Heart right ventricle (tissue), 16 donors: ENCODE measurements around the gene THSD7B. TPM values are rescaled to one million over a fixed set of nuclear protein-coding genes. Genes with fewer than 3 reads are reported as not detected.

Experiments
- ATAC-seq, 8 donors: fragments of 200-7000 bp; cut with Tn5 transposase; one replicate each; pipeline ENCODE4 v1.9.1; 2020; ENCODE audit warnings: mild to moderate bottlenecking in 8 of 8, moderate library complexity in 8 of 8, moderate number of reproducible peaks in 1 of 8
- DNase-seq, 2 donors: peaks; one replicate each; pipeline ENCODE4 v3.0.0-alpha.2; 2020
- H3K27ac ChIP-seq, 10 donors: fragments of 200-600 bp; sonication (generic) in 2 of 10; one replicate each; pipeline versions ENCODE4 v1.5.0 to v1.8.0; 2020 to 2022; ENCODE audit warnings: mild to moderate bottlenecking in 3 of 10
- H3K27me3 ChIP-seq, 7 donors: fragments of 200-600 bp; one replicate each; pipeline ENCODE4 v1.8.0; 2021 to 2022; ENCODE audit warnings: mild to moderate bottlenecking in 2 of 7
- H3K36me3 ChIP-seq, 9 donors: fragments of 200-600 bp; sonication (generic) in 1 of 9; one replicate each; pipeline versions ENCODE4 v1.5.0 to v1.8.0; 2020 to 2022; ENCODE audit warnings: mild to moderate bottlenecking in 2 of 9
- H3K4me1 ChIP-seq, 9 donors: fragments of 200-600 bp; sonication (generic) in 1 of 9; one replicate each; pipeline versions ENCODE4 v1.5.0 to v1.8.0; 2020 to 2022; ENCODE audit warnings: mild to moderate bottlenecking in 4 of 9
- H3K4me3 ChIP-seq, 10 donors: fragments of 200-600 bp; sonication (generic) in 2 of 10; one replicate each; pipeline versions ENCODE4 v1.5.0 to v1.8.0; 2020 to 2022; ENCODE audit warnings: mild to moderate bottlenecking in 7 of 10, moderate library complexity in 2 of 10
- H3K9me3 ChIP-seq, 11 donors: fragments of 200-600 bp in 10 of 11; sonication (generic) in 2 of 11; one replicate each; pipeline versions ENCODE4 v1.5.0 to v1.8.0; 2013 to 2022; ENCODE audit warnings: mild to moderate bottlenecking in 2 of 11, control low read depth in 1 of 11, moderate library complexity in 1 of 11
- WGBS, 2 donors: extraction: QIAGEN DNeasy Blood & Tissue Kit; methylation state at CpG; one replicate each; pipeline ENCODE4 v1.1.7; 2013; ENCODE audit warnings: inconsistent platforms in 1 of 2; 5-methylcytosine and 5-hydroxymethylcytosine counted together
- intact Hi-C, 10 donors: fragments of 100-400 bp; cut with DNase I; formaldehyde crosslinking; loops; one replicate each; pipeline versions ENCODE4 v1.11.1 to v1.14.2; 2022
- polyA plus RNA-seq, 2 donors: library from polyadenylated mRNA; stranded (reverse); fragments of 200-250 nt; gene quantifications; one replicate each; pipeline ENCODE4 v1.2.3, GENCODE V29; 2013
- total RNA-seq, 10 donors: library from RNA; stranded (reverse); fragmentation: NEBNext Ultra II Directional in 3 of 10; extraction: Animal tissue kit (Norgen Biotek cat#: 25700) in 3 of 10; gene quantifications; one replicate each; pipeline versions ENCODE4 v1.2.1 to v1.2.4, GENCODE V29; 2021 to 2023
- TF ChIP-seq, protein P1 (sequence below), 9 donors: fragments of 200-600 bp; sonication (generic) in 2 of 9; IDR thresholded peaks; one replicate each; pipeline versions ENCODE4 v1.5.0 to v1.8.0; 2021 to 2022; ENCODE audit warnings: antibody characterized with exemption in 9 of 9, mild to moderate bottlenecking in 5 of 9, moderate library complexity in 1 of 9
- donor health status: Arrhythmogenic right ventricular cardiomyopathy.
- donor health status: ischemic (EF 13 %, LVEDD 7.1; RV severe dilation, severe dysfunction).
- donor health status: healthy with polysubstance abuse.
- donor health status: DM: no; HTN: yes; CAD: no.
- donor health status: DM: no; HTN: no; CAD: no.
- donor health status: ischemic (EF 25% LVEDD 6.9; RV normal size, moderate dysfunction).
- donor health status: ischemic (EF 25% LVEDD 5.7; RV mildly dilated, moderate dysfunction).
- donor health status: healthy.
- donor health status: DM: yes; HTN: yes; CAD: no.
- donor health status: Ischemic cardiomyopathy.
- donor health status: ischemic (EF 35%, LVEDD 5.7; RV mildly dilated, moderate dysfunction).
- donor health status: nonischemic (EF 11% LVEDD 7.7; RV severe dilation, severe dysfunction).
- donor health status: DM: yes; HTN: yes; CAD: no.
- donor health status: PGD.
- donor health status: ischemic (EF 29% LVEDD 5.4; RV normal size, mild dysfunction).
- donor health status: nonischemic (EF 23%, LVEDD 6.1; RV moderate dilation, normal function).

THSD7B gene
- total and polyA plus RNA-seq, 12 donors: 0.01 to 0.39 (median 0.18) TPM

DNA sequence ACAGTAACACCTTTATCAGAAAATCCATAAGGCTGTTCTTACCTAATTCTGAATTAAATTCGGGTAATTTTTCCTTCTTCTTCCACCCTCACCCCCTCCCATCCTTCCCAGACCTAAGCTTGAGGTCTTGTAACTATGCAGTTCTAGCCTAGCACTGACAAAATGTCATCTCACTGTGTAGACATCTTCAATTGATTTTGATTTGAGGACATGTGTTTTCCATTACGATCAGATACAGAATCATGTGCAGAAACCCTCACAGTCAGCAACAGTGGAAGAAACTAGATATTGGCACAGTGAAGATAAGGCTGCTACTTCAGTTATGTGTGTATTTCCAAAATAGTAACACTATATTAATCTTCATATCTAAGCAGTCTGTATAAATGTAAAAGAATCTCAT is 244.6 kb downstream of the THSD7B start:
- Histone ChIP-seq H3K27me3 (no peaks in the 10 kb centered on the region), H3K9me3 (no peaks in the 10 kb centered on the region), H3K4me3 (no peak overlapping the region), H3K4me1 (no peaks in the 10 kb centered on the region), H3K27ac (no peak overlapping the region), H3K36me3 (no peaks in the 10 kb centered on the region)
- intact Hi-C loops: no loop called here
- DNase-seq: no peak
- no peak for ATAC-seq
- 69 to 70% methylated on average over 2 of the region's 2 CpGs for WGBS, 2 donors
- TF ChIP-seq, protein P1, sequence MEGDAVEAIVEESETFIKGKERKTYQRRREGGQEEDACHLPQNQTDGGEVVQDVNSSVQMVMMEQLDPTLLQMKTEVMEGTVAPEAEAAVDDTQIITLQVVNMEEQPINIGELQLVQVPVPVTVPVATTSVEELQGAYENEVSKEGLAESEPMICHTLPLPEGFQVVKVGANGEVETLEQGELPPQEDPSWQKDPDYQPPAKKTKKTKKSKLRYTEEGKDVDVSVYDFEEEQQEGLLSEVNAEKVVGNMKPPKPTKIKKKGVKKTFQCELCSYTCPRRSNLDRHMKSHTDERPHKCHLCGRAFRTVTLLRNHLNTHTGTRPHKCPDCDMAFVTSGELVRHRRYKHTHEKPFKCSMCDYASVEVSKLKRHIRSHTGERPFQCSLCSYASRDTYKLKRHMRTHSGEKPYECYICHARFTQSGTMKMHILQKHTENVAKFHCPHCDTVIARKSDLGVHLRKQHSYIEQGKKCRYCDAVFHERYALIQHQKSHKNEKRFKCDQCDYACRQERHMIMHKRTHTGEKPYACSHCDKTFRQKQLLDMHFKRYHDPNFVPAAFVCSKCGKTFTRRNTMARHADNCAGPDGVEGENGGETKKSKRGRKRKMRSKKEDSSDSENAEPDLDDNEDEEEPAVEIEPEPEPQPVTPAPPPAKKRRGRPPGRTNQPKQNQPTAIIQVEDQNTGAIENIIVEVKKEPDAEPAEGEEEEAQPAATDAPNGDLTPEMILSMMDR (IDR thresholded peaks at IDR 0.05): no peak

DNA sequence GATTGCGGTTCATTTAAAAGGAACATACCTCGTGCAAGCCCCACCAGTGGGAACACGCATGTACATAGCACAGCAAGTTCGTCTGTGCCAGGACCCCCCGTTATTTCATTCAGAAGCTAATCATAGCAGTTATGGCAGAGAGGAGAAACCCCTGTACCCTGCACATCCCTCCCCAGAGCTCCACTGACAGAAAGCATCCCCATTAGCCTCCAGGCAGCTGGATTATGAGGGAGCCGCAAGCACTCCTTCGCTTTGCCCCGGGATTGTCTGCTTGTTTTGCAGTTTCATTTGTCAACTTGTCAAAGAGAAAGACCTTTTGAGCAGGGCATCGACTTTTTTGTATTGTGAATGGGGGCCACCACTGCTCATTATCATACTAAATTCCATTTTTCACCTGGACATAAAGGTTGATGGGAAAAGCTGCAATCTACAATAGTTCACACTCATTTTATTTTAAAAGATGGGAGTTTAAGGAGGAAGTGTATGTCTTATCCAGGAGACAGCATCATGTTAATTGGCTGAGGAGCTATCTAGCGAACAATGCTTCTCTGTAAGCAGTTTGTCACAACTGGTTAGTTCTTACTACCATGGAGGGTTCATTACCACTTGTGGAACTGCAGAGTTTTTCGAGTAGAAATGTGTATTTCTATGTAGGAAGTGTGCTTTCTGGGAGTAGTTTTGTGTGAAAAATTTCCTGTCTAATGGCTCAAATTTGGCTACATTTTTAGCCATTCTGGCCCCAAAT is 255.3 kb downstream of the THSD7B start:
- no peak for DNase-seq
- no peak for ATAC-seq
- Histone ChIP-seq H3K27me3 (peaks cover 0 to 6% (median 0%) of the 10 kb centered on the region in 7 donors), H3K36me3 (no peaks in the 10 kb centered on the region), H3K27ac (no peak overlapping the region), H3K9me3 (no peaks in the 10 kb centered on the region), H3K4me3 (no peak overlapping the region), H3K4me1 (no peaks in the 10 kb centered on the region)
- TF ChIP-seq, protein P1 (IDR thresholded peaks at IDR 0.05): no peak
- intact Hi-C loops: no loop called here
- WGBS, 2 donors: 77 to 80% methylated on average over 11 of the region's 11 CpGs

DNA sequence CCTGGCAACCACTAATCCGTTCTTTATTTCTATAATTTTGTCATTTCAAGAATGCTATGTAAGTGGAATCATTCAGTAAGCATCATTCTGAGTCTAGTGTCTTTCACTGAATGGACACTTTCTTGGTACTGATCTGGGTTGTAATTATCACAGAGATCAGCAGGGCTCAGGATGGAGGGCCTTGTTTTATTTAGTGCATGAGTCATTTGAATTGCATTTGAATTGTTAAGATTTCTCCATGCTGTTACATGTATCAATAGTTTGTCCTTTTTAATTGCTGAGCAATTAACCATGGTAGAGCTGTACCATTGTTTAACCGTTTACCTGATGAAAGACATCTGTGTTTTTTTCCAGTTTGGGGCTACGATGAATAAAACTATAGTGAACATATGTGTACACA is 256.4 kb downstream of the THSD7B start:
- peaks cover 0 to 6% (median 0%) of the 10 kb centered on the region in 7 donors for H3K27me3 ChIP-seq
- TF ChIP-seq, protein P1 (IDR thresholded peaks at IDR 0.05): no peak
- H3K4me1 ChIP-seq: no peaks in the 10 kb centered on the region
- H3K27ac ChIP-seq: no peak overlapping the region
- no peaks in the 10 kb centered on the region for H3K9me3 ChIP-seq
- ATAC-seq: no peak
- WGBS, 2 donors: 79 to 89% methylated on average over 3 of the region's 3 CpGs
- no peaks in the 10 kb centered on the region for H3K36me3 ChIP-seq
- no peak for DNase-seq
- intact Hi-C loops: no loop called here
- H3K4me3 ChIP-seq: no peak overlapping the region

DNA sequence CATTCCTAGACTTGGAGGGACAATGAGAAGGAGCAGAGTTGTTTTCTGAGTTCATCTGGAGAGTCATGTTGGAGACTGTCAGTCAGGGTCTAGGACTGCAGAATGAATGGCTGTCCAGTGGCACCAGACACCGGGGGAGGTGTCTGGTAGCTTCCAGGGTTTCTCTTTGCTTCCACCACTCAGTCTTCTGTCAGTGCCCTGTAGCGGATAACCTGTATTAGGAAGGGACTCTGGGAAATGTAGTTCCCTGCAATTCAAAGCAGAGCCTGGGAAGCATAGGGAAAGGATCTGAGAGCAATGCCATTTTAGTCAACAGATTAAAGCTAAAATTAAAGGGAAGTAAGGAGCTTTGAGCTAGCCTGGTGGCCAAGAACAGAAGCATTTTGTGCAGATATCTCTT is 257.9 kb downstream of the THSD7B start:
- intact Hi-C loops: no loop called here
- WGBS, 2 donors: 32 to 38% methylated on average over 2 of the region's 2 CpGs
- ATAC-seq: no peak

More for the DNA sequence above, 257.9 kb downstream of the THSD7B start:
- TF ChIP-seq, protein P1 (IDR thresholded peaks at IDR 0.05): no peak
- Histone ChIP-seq H3K36me3 (no peaks in the 10 kb centered on the region), H3K4me1 (no peaks in the 10 kb centered on the region), H3K4me3 (no peak overlapping the region), H3K27me3 (peaks cover 0 to 6% (median 0%) of the 10 kb centered on the region in 7 donors), H3K27ac (no peak overlapping the region), H3K9me3 (no peaks in the 10 kb centered on the region)
- DNase-seq: no peak
